AG08395 (cell line): ENCODE data around the gene DSP.

Source experiments
- DNase-seq: peaks from one replicate; pipeline ENCODE4 v3.0.0; 2012; ENCODE audit warnings: mixed read lengths, low spot score

The DSP gene

GRCh38 chr6:7591770-7592169, 50.3 kb downstream of the DSP start:
- DNase-seq, result no peak

GRCh38 chr6:7593229-7593628, 51.8 kb downstream of the DSP start:
- no peak for DNase-seq

- no peak for DNase-seq
Measured at GRCh38 chr6:7594579-7595125, 53.2 kb downstream of the DSP start.

- DNase-seq, result no peak
Measured at GRCh38 chr6:7604003-7604402, 62.5 kb downstream of the DSP start.

GRCh38 chr6:7604506-7604905, 63.0 kb downstream of the DSP start:
- DNase-seq, result no peak

- DNase-seq, result peak; percentile 63
Measured at GRCh38 chr6:7615611-7616383, 74.3 kb downstream of the DSP start.

GRCh38 chr6:7617801-7618764, 76.6 kb downstream of the DSP start:
- peak; percentile 80 for DNase-seq

GRCh38 chr6:7621761-7622160, 80.3 kb downstream of the DSP start:
- DNase-seq, result no peak

GRCh38 chr6:7624796-7625710, 83.6 kb downstream of the DSP start:
- DNase-seq, result no peak

- peak; percentile 76 for DNase-seq
Measured at GRCh38 chr6:7628479-7628878, 87.0 kb downstream of the DSP start.

GRCh38 chr6:7628909-7629308, 87.4 kb downstream of the DSP start:
- DNase-seq, result no peak

GRCh38 chr6:7629321-7629720, 87.8 kb downstream of the DSP start:
- DNase-seq, result peak; percentile 81

- DNase-seq, result no peak
Measured at GRCh38 chr6:7630792-7631191, 89.3 kb downstream of the DSP start.

- DNase-seq, result no peak
Measured at GRCh38 chr6:7631466-7631865, 90.0 kb downstream of the DSP start.

GRCh38 chr6:7632501-7633290, 91.2 kb downstream of the DSP start:
- no peak for DNase-seq

GRCh38 chr6:7633361-7633760, 91.9 kb downstream of the DSP start:
- no peak for DNase-seq

- DNase-seq, result no peak
Measured at GRCh38 chr6:7636151-7636550, 94.7 kb downstream of the DSP start.
